Smooth muscle cell (in vitro differentiated cells): ENCODE data around the gene RETREG3. TPM values are rescaled to one million over a fixed set of nuclear protein-coding genes. Genes with fewer than 3 reads are reported as not detected.

ENCODE experiments used
- DNase-seq: peaks from one replicate; lab custom pipeline; 2025; ENCODE audit not compliant: unreplicated experiment; lab: John Stamatoyannopoulos, UW
- H2AFZ ChIP-seq: fragments of 200-600 bp; sonication (generic); 2 replicates; pipeline ENCODE4 v1.6.0; 2016; ENCODE audit warnings: antibody characterized with exemption, low read depth, mild to moderate bottlenecking
- H3F3A ChIP-seq: fragments of 200-600 bp; sonication (generic); 2 replicates; pipeline ENCODE4 v1.6.0; 2017; ENCODE audit warnings: antibody characterized with exemption, low read depth
- H3K27ac ChIP-seq: fragments of 200-600 bp; sonication (generic); 2 replicates; pipeline ENCODE4 v1.5.1; 2016; ENCODE audit warnings: low read depth, mild to moderate bottlenecking
- H3K27me3 ChIP-seq: fragments of 200-600 bp; sonication (generic); 2 replicates; pipeline ENCODE4 v1.6.1; 2016; ENCODE audit warnings: low read depth, mild to moderate bottlenecking
- H3K36me3 ChIP-seq: fragments of 200-600 bp; sonication (generic); 2 replicates; pipeline ENCODE4 v1.5.1; 2016; ENCODE audit warnings: low read depth
- H3K4me1 ChIP-seq: fragments of 200-600 bp; sonication (generic); 2 replicates; pipeline ENCODE4 v1.5.1; 2016; ENCODE audit warnings: low read depth
- H3K4me2 ChIP-seq: fragments of 200-600 bp; sonication (generic); 2 replicates; pipeline ENCODE4 v1.6.0; 2016; ENCODE audit warnings: mild to moderate bottlenecking
- H3K4me3 ChIP-seq: fragments of 200-600 bp; sonication (generic); 2 replicates; pipeline ENCODE4 v1.5.1; 2016; ENCODE audit warnings: mild to moderate bottlenecking
- H3K79me2 ChIP-seq: fragments of 200-600 bp; sonication (generic); 2 replicates; pipeline ENCODE4 v1.6.0; 2016; ENCODE audit warnings: low read depth, mild to moderate bottlenecking
- H3K9ac ChIP-seq: fragments of 200-600 bp; sonication (generic); 2 replicates; pipeline ENCODE4 v1.6.0; 2016; ENCODE audit warnings: low read depth
- H3K9me3 ChIP-seq: fragments of 200-600 bp; sonication (generic); replicated peaks from 2 replicates; pipeline ENCODE4 v1.5.1; 2016; ENCODE audit warnings: low read depth
- H4K20me1 ChIP-seq: fragments of 200-600 bp; sonication (generic); 2 replicates; pipeline ENCODE4 v1.6.0; 2016; ENCODE audit warnings: low read depth
- CTCF ChIP-seq: fragments of 200-600 bp; sonication (generic); IDR thresholded peaks from 2 replicates; pipeline ENCODE4 v1.5.1; 2017; ENCODE audit warnings: borderline replicate concordance, mild to moderate bottlenecking, antibody characterized with exemption; ENCODE audit not compliant: insufficient read depth, poor library complexity, severe bottlenecking
- WGBS: methylation state at CpG from one replicate; pipeline ENCODE4 v1.1.7; 2016; ENCODE audit warnings: low lambda C conversion rate; 5-methylcytosine and 5-hydroxymethylcytosine counted together
- polyA plus RNA-seq: library from polyadenylated mRNA; unstranded; fragments of >200 nt; fragmentation: Nextera tagmentation; extraction: Ambion mirVana; gene quantifications from 2 replicates; pipeline ENCODE4 v1.2.1, GENCODE V29; 2016
- total RNA-seq: library from RNA; depleted of rRNA; stranded (reverse); fragments of >200 nt; gene quantifications from 2 replicates; pipeline ENCODE4 v1.2.3, GENCODE V29; 2014

The RETREG3 gene
- total and polyA plus RNA-seq, 2 experiments from 2014 or later = 32.6 to 40.4 TPM

GRCh38 chr17:42577140-42577531, 32.0 kb downstream of the RETREG3 start:
- Histone ChIP-seq H3K9ac (peak overlapping the region; percentile 38), H3K4me2 (peak overlapping the region; percentile 91), H3K9me3 (no peaks in the 10 kb centered on the region), H3K4me1 (peaks cover 12% of the 10 kb centered on the region), H2AFZ (no peak overlapping the region), H3K36me3 (no peaks in the 10 kb centered on the region), H4K20me1 (peaks cover 3% of the 10 kb centered on the region), H3K27ac (peak overlapping the region; percentile 38), H3F3A (peaks cover 18% of the 10 kb centered on the region), H3K4me3 (peak overlapping the region; percentile 79), H3K27me3 (no peaks in the 10 kb centered on the region), H3K79me2 (peaks cover 9% of the 10 kb centered on the region)
- no peak for TF ChIP-seq CTCF
- WGBS = 8% methylated on average over 17 of the region's 18 CpGs
- DNase-seq = no peak

- H3K4me3 ChIP-seq = no peak overlapping the region
- no peak overlapping the region for H3K4me2 ChIP-seq
- WGBS = 98% methylated on average over 3 of the region's 3 CpGs
- no peak overlapping the region for H3K9ac ChIP-seq
- H3K9me3 ChIP-seq = no peaks in the 10 kb centered on the region
- H3K27ac ChIP-seq = no peak overlapping the region
- H3K4me1 ChIP-seq = peaks cover 12% of the 10 kb centered on the region
- H3K27me3 ChIP-seq = no peaks in the 10 kb centered on the region
- H3K36me3 ChIP-seq = peaks cover 3% of the 10 kb centered on the region
- no peak overlapping the region for H2AFZ ChIP-seq
- H3K79me2 ChIP-seq = peaks cover 9% of the 10 kb centered on the region
- H4K20me1 ChIP-seq = peaks cover 3% of the 10 kb centered on the region
- TF ChIP-seq CTCF = no peak
- peaks cover 15% of the 10 kb centered on the region for H3F3A ChIP-seq
- no peak for DNase-seq
Observed at GRCh38 chr17:42574463-42574862, 34.7 kb downstream of the RETREG3 start.

- Histone ChIP-seq H3F3A (peaks cover 14% of the 10 kb centered on the region), H3K9ac (no peak overlapping the region), H3K36me3 (peaks cover 3% of the 10 kb centered on the region), H3K79me2 (peaks cover 9% of the 10 kb centered on the region), H2AFZ (no peak overlapping the region), H3K27ac (no peak overlapping the region), H3K4me2 (no peak overlapping the region), H4K20me1 (no peaks in the 10 kb centered on the region), H3K4me3 (no peak overlapping the region), H3K9me3 (no peaks in the 10 kb centered on the region), H3K4me1 (peaks cover 8% of the 10 kb centered on the region), H3K27me3 (no peaks in the 10 kb centered on the region)
- TF ChIP-seq CTCF = no peak
- DNase-seq = no peak
- WGBS = 98% methylated on average over 4 of the region's 4 CpGs
Observed at GRCh38 chr17:42573095-42573494, 36.1 kb downstream of the RETREG3 start.

GRCh38 chr17:42571435-42572225, 37.5 kb downstream of the RETREG3 start:
- peaks cover 11% of the 10 kb centered on the region for H3F3A ChIP-seq
- no peaks in the 10 kb centered on the region for H4K20me1 ChIP-seq
- H3K9ac ChIP-seq = no peak overlapping the region
- no peak for TF ChIP-seq CTCF
- H3K36me3 ChIP-seq = peaks cover 3% of the 10 kb centered on the region
- no peak overlapping the region for H3K27ac ChIP-seq
- no peaks in the 10 kb centered on the region for H3K9me3 ChIP-seq
- peaks cover 13% of the 10 kb centered on the region for H3K79me2 ChIP-seq
- no peak for DNase-seq
- no peaks in the 10 kb centered on the region for H3K27me3 ChIP-seq
- peaks cover 4% of the 10 kb centered on the region for H3K4me1 ChIP-seq
- H3K4me2 ChIP-seq = no peak overlapping the region
- WGBS = 98% methylated on average over 12 of the region's 12 CpGs
- H2AFZ ChIP-seq = no peak overlapping the region
- H3K4me3 ChIP-seq = no peak overlapping the region
